Peyer's patch (tissue), 4 donors: ENCODE data around the gene UBAC2. TPM values are rescaled to one million over a fixed set of nuclear protein-coding genes. Genes with fewer than 3 reads are reported as not detected.

Experiments
- DNase-seq, 3 donors: peaks; one replicate each; pipeline ENCODE4 v3.0.0-alpha.2; 2017 to 2019
- H3K27ac ChIP-seq, 4 donors: fragments of 200-600 bp; sonication (generic); one replicate each; pipeline ENCODE4 v1.5.1; 2016 to 2019
- H3K27me3 ChIP-seq, 2 donors: fragments of 200-600 bp; sonication (generic); one replicate each; pipeline ENCODE4 v1.5.1; 2019
- H3K36me3 ChIP-seq, 3 donors: fragments of 200-600 bp; sonication (generic); one replicate each; pipeline ENCODE4 v1.5.1; 2016 to 2019
- H3K4me1 ChIP-seq, 4 donors: fragments of 200-600 bp; sonication (generic); one replicate each; pipeline ENCODE4 v1.5.1; 2016 to 2019
- H3K4me3 ChIP-seq, 4 donors: fragments of 200-600 bp; sonication (generic); 1 replicate in 3 of 4; 2 replicates in 1 of 4; pipeline ENCODE4 v1.5.1; 2016 to 2019; ENCODE audit warnings: mild to moderate bottlenecking in 1 of 4
- H3K9me3 ChIP-seq, 4 donors: fragments of 200-600 bp; sonication (generic); one replicate each; pipeline ENCODE4 v1.5.1; 2016 to 2019; ENCODE audit warnings: mild to moderate bottlenecking in 1 of 4
- CTCF ChIP-seq, 6 experiments: fragments of 450-650 bp in 4 of 6; fragments of 200-600 bp in 2 of 6; sonication (generic) in 1 of 6; IDR thresholded peaks; one replicate each; pipeline ENCODE4 v1.5.1; 2017 to 2019; ENCODE audit warnings: antibody characterized with exemption in 6 of 6, mild to moderate bottlenecking in 3 of 6, moderate library complexity in 1 of 6
- POLR2A ChIP-seq, 2 donors: fragments of 450-650 bp; IDR thresholded peaks; one replicate each; pipeline ENCODE4 v1.5.1; 2017; ENCODE audit warnings: antibody characterized with exemption in 2 of 2, mild to moderate bottlenecking in 2 of 2, moderate library complexity in 2 of 2
- total RNA-seq, 4 donors: library from RNA; depleted of rRNA; stranded (reverse); fragments of >200 nt; gene quantifications; one replicate each; pipeline ENCODE4 v1.1.0, GENCODE V29; 2016

Gene UBAC2
- total RNA-seq, 4 donors from 2014 or later: 38.8 to 67.8 (median 63.4) TPM

- Histone ChIP-seq H3K27me3 (no peaks in the 10 kb centered on the region), H3K9me3 (no peaks in the 10 kb centered on the region), H3K36me3 (no peaks in the 10 kb centered on the region), H3K4me1 (peaks cover 0 to 29% (median 9%) of the 10 kb centered on the region in 4 donors), H3K27ac (peak overlapping the region; percentile 20 to 85 (median 68)), H3K4me3 (no peak overlapping the region)
- DNase-seq: no peak
- TF ChIP-seq CTCF (IDR thresholded peaks at IDR 0.05): no peak
Measured at GRCh38 chr13:99361197-99361596, 160.5 kb downstream of the UBAC2 start.

DNA sequence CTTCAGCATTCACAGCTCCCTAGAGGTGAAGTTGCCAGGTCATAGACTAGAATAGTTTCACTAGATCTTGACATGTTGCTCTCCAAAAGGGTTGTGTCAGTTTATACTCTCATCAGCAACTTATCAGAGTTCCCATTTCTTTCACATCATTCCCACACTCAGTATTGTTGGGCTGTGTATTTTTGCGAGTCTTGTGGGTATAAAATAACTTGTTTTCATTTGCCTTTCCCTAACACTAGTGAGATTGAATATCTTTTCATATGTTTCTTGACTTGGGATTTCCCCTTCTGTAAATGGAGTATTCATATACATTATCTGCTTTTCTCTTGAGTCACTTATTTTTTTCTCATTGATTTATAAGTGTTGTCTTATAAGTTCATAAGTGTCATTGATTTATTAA, 161.7 kb downstream of the UBAC2 start:
- no peaks in the 10 kb centered on the region for H3K9me3 ChIP-seq
- DNase-seq: no peak
- peak overlapping the region in 3 of 4 donors; percentile 8 to 85 (median 67) for H3K27ac ChIP-seq
- H3K27me3 ChIP-seq: no peaks in the 10 kb centered on the region
- TF ChIP-seq CTCF (IDR thresholded peaks at IDR 0.05) (no peak), POLR2A (IDR thresholded peaks at IDR 0.05) (no peak)
- peaks cover 0 to 21% (median 6%) of the 10 kb centered on the region in 4 donors for H3K4me1 ChIP-seq
- H3K4me3 ChIP-seq: no peak overlapping the region
- no peaks in the 10 kb centered on the region for H3K36me3 ChIP-seq

DNA sequence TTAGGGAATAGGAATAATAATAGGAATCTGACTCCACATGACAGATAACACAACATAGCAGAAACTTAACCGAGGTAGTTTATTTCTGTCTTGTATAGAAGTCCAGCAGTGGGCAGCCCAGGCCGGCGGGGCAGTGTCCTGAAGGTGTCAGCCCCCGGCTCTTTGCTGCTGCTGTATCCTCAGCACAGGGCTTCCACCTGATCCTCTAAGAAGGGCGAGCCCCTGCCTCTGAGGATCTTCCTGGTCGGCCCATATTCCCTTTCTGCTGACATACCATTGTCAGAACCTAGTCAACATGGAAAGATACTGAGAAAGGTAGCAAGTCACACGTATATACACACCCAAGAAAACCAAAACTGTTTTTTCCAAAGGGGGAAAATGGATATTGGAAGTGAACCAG, 162.7 kb downstream of the UBAC2 start:
- H3K9me3 ChIP-seq: no peaks in the 10 kb centered on the region
- no peak for TF ChIP-seq CTCF (IDR thresholded peaks at IDR 0.05)
- no peak for TF ChIP-seq POLR2A (IDR thresholded peaks at IDR 0.05)
- no peaks in the 10 kb centered on the region for H3K27me3 ChIP-seq
- H3K4me1 ChIP-seq: peaks cover 0 to 15% (median 0%) of the 10 kb centered on the region in 4 donors
- H3K36me3 ChIP-seq: peaks cover 0 to 8% (median 0%) of the 10 kb centered on the region in 3 donors
- peak overlapping the region in 3 of 4 donors; percentile 10 to 85 (median 43) for H3K27ac ChIP-seq
- DNase-seq: no peak
- H3K4me3 ChIP-seq: no peak overlapping the region

DNA sequence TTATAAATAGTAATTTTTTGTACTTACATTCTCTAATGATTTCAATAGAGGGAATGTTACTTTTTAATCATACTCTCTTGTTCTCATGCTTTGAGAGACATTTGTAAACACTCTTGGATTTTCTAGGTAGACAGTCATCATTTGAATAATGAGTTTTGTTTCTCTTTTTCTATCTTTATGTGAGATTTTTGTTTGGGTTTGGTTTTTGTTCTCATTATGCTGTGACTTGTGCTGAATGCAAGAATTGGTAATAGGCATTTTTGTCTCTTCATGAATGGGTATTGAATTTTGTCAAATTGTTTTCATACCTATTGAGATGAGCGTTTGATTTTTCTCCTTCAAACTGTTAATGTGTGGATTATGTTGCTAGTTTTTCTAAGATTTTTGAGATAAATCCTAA, 163.3 kb downstream of the UBAC2 start:
- H3K27me3 ChIP-seq: no peaks in the 10 kb centered on the region
- TF ChIP-seq POLR2A (IDR thresholded peaks at IDR 0.05): no peak
- TF ChIP-seq CTCF (IDR thresholded peaks at IDR 0.05): no peak
- H3K9me3 ChIP-seq: no peaks in the 10 kb centered on the region
- H3K27ac ChIP-seq: peak overlapping the region in 1 of 4 donors; percentile 43
- H3K36me3 ChIP-seq: peaks cover 0 to 12% (median 0%) of the 10 kb centered on the region in 3 donors
- H3K4me3 ChIP-seq: no peak overlapping the region
- peaks cover 0 to 15% (median 0%) of the 10 kb centered on the region in 4 donors for H3K4me1 ChIP-seq
- no peak for DNase-seq

DNA sequence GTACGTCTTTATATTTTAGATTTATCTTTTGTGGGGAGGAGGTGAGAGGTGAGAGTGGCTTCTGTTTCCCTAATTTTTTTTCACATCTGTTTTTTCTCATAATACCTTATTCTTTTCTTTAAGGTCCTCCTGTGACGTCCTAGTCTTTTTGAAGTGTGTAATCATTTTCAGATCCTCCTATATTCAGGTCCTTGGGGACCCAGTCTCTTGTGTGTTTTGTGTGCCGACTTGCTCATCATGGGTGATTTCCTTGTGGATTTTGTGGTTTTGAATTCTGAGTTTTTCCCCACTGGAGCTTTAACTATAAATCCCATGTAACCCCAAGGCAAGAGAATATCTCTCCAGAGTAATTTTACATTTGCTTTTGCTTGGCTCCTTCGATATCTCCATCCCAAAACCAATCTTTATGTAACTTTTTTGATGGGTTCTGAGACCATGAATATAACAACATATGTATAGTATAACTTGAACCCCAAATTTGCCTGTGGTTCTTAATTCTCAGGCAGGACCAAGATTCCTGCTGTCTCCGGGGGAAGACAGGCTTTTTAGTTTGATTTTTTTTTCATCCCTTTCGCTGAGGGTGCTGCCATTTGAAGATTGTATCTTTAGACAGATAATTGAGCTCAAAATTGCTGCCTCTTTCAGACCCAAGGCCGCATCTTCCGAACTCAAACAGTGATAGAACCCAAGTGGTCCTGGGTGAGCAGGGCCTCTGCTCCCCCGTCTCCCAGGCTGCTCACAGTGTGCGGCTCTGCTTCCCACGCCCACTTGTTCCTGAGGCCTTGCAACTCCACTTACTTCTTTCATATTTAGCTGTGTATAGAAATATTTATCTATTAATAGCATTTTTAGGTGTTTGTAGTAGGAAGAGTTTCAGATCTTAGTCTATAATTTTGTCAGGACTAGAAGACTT, 165.7 kb downstream of the UBAC2 start:
- TF ChIP-seq CTCF (IDR thresholded peaks at IDR 0.05) (no peak), POLR2A (IDR thresholded peaks at IDR 0.05) (no peak)
- Histone ChIP-seq H3K36me3 (peaks cover 0 to 19% (median 0%) of the 10 kb centered on the region in 3 donors), H3K9me3 (no peaks in the 10 kb centered on the region), H3K4me1 (peaks cover 0 to 4% (median 0%) of the 10 kb centered on the region in 4 donors), H3K27me3 (no peaks in the 10 kb centered on the region), H3K27ac (peak overlapping the region in 2 of 4 donors; percentile 32 to 61), H3K4me3 (no peak overlapping the region)
- peak in 1 of 3 donors; percentile 28 for DNase-seq
